Nephron progenitor cell (in vitro differentiated cells): ENCODE results near the gene CNFN.

Experiments
- DNase-seq: peaks from one replicate; pipeline ENCODE4 v3.0.0; 2021
- H3K27ac Mint-ChIP-seq: 2 replicates; pipeline ENCODE4 v1.8.0; 2021; ENCODE audit warnings: mild to moderate bottlenecking, moderate library complexity, mixed read lengths
- H3K27me3 Mint-ChIP-seq: 2 replicates; pipeline ENCODE4 v1.8.0; 2021; ENCODE audit warnings: mild to moderate bottlenecking, low read depth, mixed read lengths; ENCODE audit not compliant: poor library complexity
- H3K36me3 Mint-ChIP-seq: 2 replicates; pipeline ENCODE4 v1.8.0; 2021; ENCODE audit warnings: low read depth, mixed read lengths
- H3K4me1 Mint-ChIP-seq: 2 replicates; pipeline ENCODE4 v1.8.0; 2021; ENCODE audit warnings: mixed read lengths
- H3K4me3 Mint-ChIP-seq: 2 replicates; pipeline ENCODE4 v1.8.0; 2021; ENCODE audit warnings: mild to moderate bottlenecking, moderate library complexity, mixed read lengths
- H3K9me3 Mint-ChIP-seq: 2 replicates; pipeline ENCODE4 v1.8.0; 2021; ENCODE audit warnings: mild to moderate bottlenecking, moderate library complexity, mixed read lengths
- CTCF ChIP-seq: fragments of 200-600 bp; sonication (generic); IDR thresholded peaks from 2 replicates; pipeline ENCODE4 v1.5.0; 2021; ENCODE audit warnings: antibody characterized with exemption

Gene CNFN

GRCh38 chr19:42362891-42363440 is 27.1 kb downstream of the CNFN start:
- Mint-ChIP-seq H3K27me3 (no peaks in the 10 kb centered on the region), H3K36me3 (peaks cover 59% of the 10 kb centered on the region), H3K4me3 (no peak overlapping the region), H3K9me3 (peaks cover 10% of the 10 kb centered on the region), H3K4me1 (peaks cover 36% of the 10 kb centered on the region), H3K27ac (peak overlapping the region; percentile 65)
- DNase-seq: no peak
- TF ChIP-seq CTCF: no peak

- no peak overlapping the region for H3K4me3 Mint-ChIP-seq
- no peak for TF ChIP-seq CTCF
- no peaks in the 10 kb centered on the region for H3K27me3 Mint-ChIP-seq
- H3K27ac Mint-ChIP-seq: no peak overlapping the region
- peaks cover 42% of the 10 kb centered on the region for H3K4me1 Mint-ChIP-seq
- DNase-seq: no peak
- peaks cover 58% of the 10 kb centered on the region for H3K36me3 Mint-ChIP-seq
- H3K9me3 Mint-ChIP-seq: peaks cover 10% of the 10 kb centered on the region
These were observed 27.8 kb downstream of the CNFN start for GRCh38 chr19:42362342-42362741.

GRCh38 chr19:42361545-42361910 is 28.6 kb downstream of the CNFN start:
- Mint-ChIP-seq H3K4me1 (peaks cover 41% of the 10 kb centered on the region), H3K36me3 (peaks cover 52% of the 10 kb centered on the region), H3K4me3 (no peak overlapping the region), H3K9me3 (peaks cover 10% of the 10 kb centered on the region), H3K27me3 (no peaks in the 10 kb centered on the region), H3K27ac (no peak overlapping the region)
- DNase-seq: no peak
- TF ChIP-seq CTCF: no peak

- H3K27ac Mint-ChIP-seq: peak overlapping the region; percentile 77
- no peak for TF ChIP-seq CTCF
- peak; percentile 29 for DNase-seq
These were observed 29.1 kb downstream of the CNFN start for GRCh38 chr19:42360787-42361544.

GRCh38 chr19:42357290-42357689 is 32.8 kb downstream of the CNFN start:
- no peak for TF ChIP-seq CTCF
- no peak overlapping the region for H3K27ac Mint-ChIP-seq
- no peak overlapping the region for H3K4me3 Mint-ChIP-seq
- peaks cover 33% of the 10 kb centered on the region for H3K4me1 Mint-ChIP-seq
- peaks cover 33% of the 10 kb centered on the region for H3K36me3 Mint-ChIP-seq
- no peak for DNase-seq
- H3K27me3 Mint-ChIP-seq: no peaks in the 10 kb centered on the region
- no peaks in the 10 kb centered on the region for H3K9me3 Mint-ChIP-seq

More at GRCh38 chr19:42360787-42361544, 29.1 kb downstream of the CNFN start:
- peaks cover 38% of the 10 kb centered on the region for H3K4me1 Mint-ChIP-seq
- H3K27me3 Mint-ChIP-seq: no peaks in the 10 kb centered on the region
- no peak overlapping the region for H3K4me3 Mint-ChIP-seq
- peaks cover 10% of the 10 kb centered on the region for H3K9me3 Mint-ChIP-seq
- H3K36me3 Mint-ChIP-seq: peaks cover 49% of the 10 kb centered on the region

- TF ChIP-seq CTCF: no peak
- peaks cover 35% of the 10 kb centered on the region for H3K36me3 Mint-ChIP-seq
- no peak for DNase-seq
- H3K4me3 Mint-ChIP-seq: no peak overlapping the region
- no peaks in the 10 kb centered on the region for H3K9me3 Mint-ChIP-seq
- no peak overlapping the region for H3K27ac Mint-ChIP-seq
- peaks cover 33% of the 10 kb centered on the region for H3K4me1 Mint-ChIP-seq
- no peaks in the 10 kb centered on the region for H3K27me3 Mint-ChIP-seq
These were observed 33.4 kb downstream of the CNFN start for GRCh38 chr19:42356686-42357085.
